Measurements from ENCODE around the gene ARHGEF38.
A peak's percentile ranks its signal among the peaks of the same experiment; 100 is the strongest.
"Not testable (repeated sequence)": the region's sequence is repeated elsewhere in the genome, so short reads cannot be mapped to it uniquely, and the experiment has no call there.

Gene ARHGEF38

DNA sequence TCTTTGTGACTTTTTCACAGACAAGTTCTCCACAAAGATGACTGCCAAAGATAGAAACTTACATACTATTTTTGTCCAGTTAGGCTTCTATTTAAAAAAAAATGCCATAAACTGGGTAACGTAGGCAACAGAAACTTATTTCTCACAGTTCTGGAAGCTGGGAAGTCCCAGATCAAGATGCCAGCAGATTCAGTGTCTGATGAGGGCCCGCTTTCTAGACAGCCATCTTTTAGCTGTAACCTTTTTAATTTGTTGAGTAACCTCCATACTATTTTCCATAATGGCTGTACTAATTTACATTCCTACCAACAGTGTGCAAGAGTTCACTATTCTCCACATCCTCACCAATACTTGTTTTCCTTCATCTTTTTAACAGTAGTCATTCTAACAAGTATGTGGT, 55.5 kb downstream of the ARHGEF38 start:
- no peak for DNase-seq

DNA sequence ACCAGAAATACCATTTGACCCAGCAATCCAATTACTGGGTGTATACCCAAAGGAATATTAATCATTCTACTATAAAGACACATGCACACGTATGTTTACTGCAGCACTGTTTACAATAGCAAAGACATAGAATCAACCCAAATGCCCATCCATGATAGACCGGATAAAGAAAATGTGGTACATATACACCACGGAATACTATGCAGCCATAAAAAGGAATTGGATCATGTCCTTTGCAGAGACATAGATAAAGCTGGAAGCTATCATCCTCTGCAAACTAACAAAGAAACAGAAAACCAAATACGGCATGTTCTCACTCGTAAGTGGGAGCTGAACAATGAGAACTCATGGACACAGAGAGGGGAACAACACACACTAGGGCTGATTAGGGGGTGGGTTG, 57.4 kb downstream of the ARHGEF38 start:
- not testable (repeated sequence) for DNase-seq

DNA sequence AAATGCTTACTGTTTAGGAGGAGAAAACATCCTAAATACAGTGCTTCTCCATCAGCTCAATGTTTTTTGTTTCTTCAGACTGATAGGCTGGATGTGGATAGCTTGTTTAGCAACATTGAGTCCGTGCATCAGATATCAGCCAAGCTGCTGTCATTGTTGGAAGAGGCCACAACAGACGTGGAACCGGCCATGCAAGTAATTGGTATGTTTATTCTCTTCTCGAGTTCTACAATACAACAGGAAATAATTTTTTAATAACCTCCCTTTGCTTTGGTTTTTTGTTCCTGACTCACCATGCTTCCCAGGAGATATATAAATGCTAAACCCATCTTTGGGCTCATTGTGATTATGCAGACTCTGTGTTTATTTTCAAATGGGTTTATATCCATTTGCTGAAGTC, 60.9 kb downstream of the ARHGEF38 start:
- no peak for DNase-seq

GRCh38 chr4:105619188-105619931, 66.9 kb downstream of the ARHGEF38 start:
- DNase-seq = peak in 36 of 51 donors; percentile 1 to 75 (median 36)

DNA sequence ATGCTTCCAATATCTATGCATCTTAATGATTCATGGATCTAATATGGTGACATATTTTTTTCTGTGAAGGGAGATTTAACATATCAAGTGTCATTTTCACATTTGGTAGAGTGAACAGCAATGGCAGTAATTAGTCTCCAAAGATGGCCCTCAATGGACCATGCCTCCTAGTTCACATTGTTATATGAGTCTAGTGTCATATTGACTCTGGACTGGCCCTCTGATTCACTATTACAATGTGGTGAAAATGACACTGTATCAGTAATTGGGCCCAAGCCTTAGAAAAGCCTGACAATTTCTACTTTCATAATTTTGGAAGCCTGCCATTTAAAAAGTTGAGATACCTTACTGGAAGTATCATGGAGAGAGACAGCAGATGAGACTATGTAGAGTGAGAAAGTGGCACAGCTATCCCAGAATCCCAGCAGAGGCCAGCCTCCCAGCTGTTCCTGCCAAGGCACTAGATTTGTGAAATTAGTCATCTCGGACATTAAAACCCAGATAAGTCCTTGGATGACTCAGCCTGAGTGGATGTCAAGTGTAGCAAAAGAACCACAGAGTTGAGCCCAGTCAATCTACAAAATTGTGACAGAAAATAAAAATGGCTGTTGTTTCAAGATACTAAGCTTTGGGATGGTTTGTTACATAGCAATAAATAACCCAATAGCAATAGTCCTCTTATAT, 68.4 kb downstream of the ARHGEF38 start:
- no peak for DNase-seq

DNA sequence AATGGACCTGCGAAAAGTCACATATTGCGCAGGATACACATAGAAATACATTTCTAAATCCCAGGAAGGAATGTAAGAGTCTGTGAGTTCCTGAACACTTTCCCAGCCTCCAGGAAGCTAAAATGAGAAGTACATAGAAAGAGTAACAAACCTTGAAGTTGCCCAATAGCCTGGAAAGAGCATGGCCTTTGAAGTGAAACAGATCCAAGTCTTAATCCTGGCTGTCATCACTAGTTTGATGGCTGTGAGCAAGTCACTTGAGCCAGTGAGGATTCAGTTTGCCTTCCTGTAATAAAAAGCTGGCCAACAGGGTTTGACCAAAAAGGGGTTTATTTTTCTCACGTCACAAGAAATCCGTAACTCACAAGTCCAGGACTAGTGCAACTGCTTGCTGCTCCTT, 69.8 kb downstream of the ARHGEF38 start:
- DNase-seq = no peak

DNA sequence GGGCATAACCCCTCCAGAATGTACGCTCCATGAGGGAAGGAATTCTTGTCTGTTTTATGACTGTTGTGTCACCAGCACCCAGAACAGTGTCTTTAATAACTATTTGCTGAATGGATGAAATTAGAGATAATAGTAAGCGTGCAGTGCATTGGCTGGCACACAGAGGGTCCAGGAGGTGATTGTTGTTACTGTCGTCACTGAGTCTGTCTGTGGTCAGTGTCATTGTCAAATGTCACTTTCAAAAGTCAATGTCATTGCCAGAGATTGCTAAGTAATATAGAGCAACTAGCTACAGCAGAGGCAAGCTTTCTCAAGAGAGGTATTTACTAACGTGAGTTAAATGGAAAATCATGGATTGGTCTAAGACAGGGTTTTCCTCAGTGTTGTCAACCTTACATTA, 70.7 kb downstream of the ARHGEF38 start:
- no peak for DNase-seq

GRCh38 chr4:105624530-105624929, 72.1 kb downstream of the ARHGEF38 start:
- DNase-seq = peak in 11 of 51 donors; percentile 1 to 49 (median 25)

DNA sequence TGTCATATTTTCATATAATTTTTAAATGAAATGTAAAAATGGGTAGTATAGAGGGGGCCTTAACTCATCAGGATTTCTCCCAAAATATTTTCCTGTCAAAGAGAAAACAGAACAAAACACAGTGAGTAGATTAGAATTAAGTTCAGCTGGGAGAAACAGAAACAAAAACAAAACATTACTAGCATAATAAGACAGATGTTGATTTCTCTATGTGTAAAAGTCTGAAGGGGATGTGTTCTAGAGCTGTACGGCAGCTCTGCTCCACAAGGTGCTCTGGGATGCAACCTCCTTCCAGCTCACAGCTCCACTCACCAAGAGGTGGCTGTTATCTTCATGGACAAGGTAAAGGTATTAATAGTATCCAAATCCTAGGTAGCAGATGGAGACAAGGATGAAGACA, 72.8 kb downstream of the ARHGEF38 start:
- no peak for DNase-seq

DNA sequence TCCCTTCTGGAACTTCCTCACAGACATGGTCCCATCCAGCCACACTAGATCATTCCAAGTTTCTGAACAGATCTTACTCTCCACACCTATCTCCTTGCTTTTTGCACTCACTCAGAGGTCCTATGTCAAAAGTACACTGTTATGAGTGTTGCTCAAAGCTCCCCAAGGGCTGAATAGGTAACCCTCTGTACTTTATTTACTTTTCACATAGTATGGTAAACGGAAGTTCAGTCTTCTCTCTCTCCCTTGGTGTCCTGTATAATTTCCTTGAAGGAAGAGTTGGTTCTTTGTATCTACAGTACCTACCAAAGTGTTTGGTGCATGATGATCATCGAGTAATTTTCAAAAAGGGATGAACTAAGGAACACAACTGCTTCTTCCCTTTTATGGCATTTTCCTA, 74.4 kb downstream of the ARHGEF38 start:
- no peak for DNase-seq

DNA sequence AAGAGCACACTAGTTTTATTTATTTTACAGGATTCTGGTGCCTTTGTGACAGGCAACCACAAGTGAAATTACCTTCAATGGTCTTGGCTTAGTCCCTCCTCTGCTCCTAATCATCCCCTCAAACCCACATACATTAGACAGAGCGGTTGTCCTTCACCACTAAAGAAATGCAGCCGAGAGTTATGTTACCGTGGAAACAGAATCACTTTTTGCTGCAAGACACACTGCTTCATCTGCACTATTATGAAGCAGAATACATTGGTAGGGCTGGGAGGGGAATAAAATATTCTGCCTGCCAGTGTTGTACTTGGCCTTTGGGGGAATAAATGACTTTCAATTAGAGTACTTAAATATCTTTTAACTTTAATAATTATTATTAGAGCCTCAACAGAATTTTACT, 75.2 kb downstream of the ARHGEF38 start:
- peak in 1 of 51 donors; percentile 30 for DNase-seq

GRCh38 chr4:105630670-105631655, 78.5 kb downstream of the ARHGEF38 start:
- no peak for DNase-seq

DNA sequence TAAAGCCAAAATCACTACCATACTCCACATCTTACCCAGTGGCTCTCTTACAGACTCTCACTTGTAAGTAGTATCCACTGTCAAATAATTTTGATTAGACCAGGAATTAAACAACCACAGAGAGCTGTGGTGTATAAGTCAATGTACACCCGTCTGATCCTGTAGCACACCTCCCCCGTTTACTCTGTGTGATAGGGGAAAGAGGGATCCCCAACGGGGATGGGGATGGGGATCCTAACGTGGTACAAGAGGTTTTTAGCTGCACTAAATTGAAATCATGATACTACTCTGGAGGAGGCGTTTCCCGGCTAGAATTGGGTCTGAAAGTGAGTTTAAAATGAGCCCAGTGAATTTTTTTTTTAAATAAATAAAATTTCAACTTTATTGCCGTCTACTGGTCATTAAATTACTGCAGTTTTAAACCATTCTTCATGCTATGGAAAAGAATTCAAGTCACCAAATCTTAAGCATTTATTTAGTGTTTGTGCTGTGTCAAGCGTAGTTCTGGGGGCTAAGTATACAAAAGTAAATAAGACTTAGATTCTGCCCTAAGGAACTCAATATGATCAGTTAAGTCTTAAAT, 79.5 kb downstream of the ARHGEF38 start:
- no peak for DNase-seq

- DNase-seq = no peak
Observed at GRCh38 chr4:105632599-105632998, 80.2 kb downstream of the ARHGEF38 start.

DNA sequence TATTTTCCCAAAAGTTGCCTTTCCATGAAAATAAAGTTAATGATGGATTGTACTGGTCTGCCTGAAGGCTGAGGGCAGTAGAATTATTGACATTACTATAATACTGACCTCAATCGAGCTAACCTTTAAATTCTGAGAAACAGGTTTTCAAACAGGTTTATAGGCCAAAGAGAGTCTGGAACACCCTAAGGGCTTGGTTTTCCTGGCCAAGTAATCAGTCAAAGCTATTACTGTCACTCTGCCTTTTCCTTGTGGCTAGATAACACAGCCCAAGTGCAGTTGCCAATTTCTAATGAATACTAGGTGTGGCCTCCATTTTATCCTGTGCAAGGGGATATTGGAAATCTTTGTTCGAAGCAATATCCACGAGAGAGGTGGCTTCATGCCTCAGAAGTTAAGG, 80.8 kb downstream of the ARHGEF38 start:
- no peak for DNase-seq

DNA sequence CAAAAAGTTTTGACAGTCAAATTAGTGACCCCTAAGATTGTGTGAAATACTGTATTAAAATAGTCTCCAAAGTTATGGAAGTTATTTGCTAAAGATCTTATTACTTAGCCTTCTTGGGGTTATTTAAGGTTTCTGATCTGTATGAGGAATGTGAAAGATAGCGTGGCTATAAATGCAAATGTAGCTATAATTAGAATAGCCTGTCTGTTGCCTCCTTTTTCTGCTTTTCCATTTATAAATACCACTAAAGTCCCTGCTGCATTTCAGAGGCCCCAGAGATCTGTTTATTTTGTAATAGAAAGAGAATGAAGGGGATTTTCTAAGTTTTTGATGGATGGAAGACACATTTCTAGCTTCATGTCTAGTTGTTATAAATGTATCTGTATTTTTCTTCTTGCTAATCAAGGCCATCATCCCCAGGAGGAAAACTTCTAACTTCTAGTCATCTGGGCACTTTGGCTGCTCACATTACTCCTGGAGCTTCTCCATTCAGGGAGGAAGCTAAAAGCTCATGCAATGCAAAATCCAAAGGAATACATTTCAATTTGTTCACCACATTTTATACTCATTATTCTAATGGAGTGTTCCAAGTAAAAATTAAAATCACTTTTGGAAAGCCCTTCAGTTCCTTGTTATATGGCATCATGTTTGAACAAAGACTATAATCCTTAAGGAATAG, 82.1 kb downstream of the ARHGEF38 start:
- no peak for DNase-seq

- DNase-seq = peak in 47 of 51 donors; percentile 9 to 91 (median 54)
Observed at GRCh38 chr4:105637408-105638176, 85.2 kb downstream of the ARHGEF38 start.

GRCh38 chr4:105641845-105642244, 89.4 kb downstream of the ARHGEF38 start:
- no peak for DNase-seq

DNA sequence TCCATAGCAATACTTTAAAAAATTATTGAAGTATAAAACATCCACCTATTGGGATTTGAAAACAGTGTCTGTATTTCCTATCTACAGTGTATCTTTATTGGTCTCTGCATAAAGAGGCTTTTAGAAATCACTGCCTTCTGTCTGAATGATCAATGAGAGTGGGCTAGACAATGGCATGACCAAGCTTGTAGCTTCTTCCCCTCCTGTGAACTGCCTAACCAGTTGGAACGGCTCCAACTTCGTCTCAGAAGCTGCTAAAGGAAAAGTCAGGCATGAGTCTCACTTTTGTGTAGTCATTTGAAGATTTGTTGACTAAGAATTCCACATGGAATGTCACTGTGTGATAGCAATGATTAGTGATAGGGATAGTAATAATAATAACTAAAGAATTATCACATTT, 91.8 kb downstream of the ARHGEF38 start:
- no peak for DNase-seq

GRCh38 chr4:105645440-105645839, 93.0 kb downstream of the ARHGEF38 start:
- no peak for DNase-seq
